Cardiac fibroblast (primary cell): ENCODE results near the gene CLDN3.

Experiments
- DNase-seq, 2 donors: peaks; one replicate each; pipeline versions ENCODE4 v3.0.0 to v3.0.0-alpha.2; 2010; ENCODE audit warnings: low read depth in 2 of 2
- H3K4me3 ChIP-seq, 2 donors: replicated peaks in 1 of 2; 1 replicate in 1 of 2; 2 replicates in 1 of 2; pipeline ENCODE4 v1.5.1; 2011; ENCODE audit warnings: low read depth in 2 of 2, low read length in 2 of 2, mild to moderate bottlenecking in 2 of 2, moderate library complexity in 1 of 2
- TF ChIP-seq, protein P1 (sequence below): IDR thresholded peaks from one replicate; pipeline ENCODE4 v1.5.1; 2011; ENCODE audit warnings: low read depth, mild to moderate bottlenecking, low read length, inconsistent platforms

CLDN3 gene

DNA sequence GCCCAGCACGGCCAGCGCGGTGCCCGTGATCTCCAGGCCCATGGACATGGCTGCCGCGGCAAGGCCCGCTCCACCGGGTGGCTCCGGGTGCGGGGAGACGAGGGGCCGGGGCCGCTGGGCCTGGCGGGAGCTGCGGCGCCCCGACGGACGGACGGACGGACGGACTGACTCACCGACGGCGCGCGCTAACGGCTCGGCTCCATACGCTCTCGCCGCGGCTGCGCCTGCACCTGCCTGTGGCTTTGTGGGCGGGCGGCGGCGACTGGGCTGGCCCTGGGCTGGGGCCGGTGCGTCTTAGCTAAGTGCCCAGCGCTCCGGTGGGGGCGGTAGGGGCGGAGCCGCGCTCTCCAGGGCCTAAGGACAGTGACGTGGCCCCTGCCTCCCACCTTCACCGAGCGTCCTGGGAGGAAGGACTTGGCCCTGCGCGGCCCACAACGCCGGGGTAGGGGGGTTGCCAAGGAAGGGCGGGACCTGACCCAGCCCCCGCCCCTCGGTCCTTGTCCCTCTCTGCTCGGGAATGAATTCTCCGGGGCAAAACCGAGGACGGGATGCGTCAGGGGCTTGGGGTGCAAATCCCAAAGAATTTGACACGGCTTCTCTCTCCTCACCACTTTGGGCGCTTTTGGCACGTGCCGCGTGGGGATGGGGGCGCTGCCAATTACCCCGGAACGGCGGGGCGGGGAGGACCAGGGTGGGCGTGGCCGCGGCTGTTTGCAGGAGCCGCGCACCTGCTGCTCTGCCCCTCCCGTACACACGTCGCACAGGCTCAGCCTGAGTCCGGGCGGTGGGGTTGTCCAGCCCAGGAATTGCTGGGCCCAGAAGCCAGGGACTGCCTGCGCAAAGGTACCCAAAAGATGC lies at the start of gene CLDN3:
Gene CLDN3, minus strand, starts transcription at position 269 of the 858 bp plus-strand sequence. Its CDS starts 221 bp downstream, at position 48.
- peak in 1 of 2 donors; percentile 6 for DNase-seq
- TF ChIP-seq, protein P1, sequence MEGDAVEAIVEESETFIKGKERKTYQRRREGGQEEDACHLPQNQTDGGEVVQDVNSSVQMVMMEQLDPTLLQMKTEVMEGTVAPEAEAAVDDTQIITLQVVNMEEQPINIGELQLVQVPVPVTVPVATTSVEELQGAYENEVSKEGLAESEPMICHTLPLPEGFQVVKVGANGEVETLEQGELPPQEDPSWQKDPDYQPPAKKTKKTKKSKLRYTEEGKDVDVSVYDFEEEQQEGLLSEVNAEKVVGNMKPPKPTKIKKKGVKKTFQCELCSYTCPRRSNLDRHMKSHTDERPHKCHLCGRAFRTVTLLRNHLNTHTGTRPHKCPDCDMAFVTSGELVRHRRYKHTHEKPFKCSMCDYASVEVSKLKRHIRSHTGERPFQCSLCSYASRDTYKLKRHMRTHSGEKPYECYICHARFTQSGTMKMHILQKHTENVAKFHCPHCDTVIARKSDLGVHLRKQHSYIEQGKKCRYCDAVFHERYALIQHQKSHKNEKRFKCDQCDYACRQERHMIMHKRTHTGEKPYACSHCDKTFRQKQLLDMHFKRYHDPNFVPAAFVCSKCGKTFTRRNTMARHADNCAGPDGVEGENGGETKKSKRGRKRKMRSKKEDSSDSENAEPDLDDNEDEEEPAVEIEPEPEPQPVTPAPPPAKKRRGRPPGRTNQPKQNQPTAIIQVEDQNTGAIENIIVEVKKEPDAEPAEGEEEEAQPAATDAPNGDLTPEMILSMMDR: no peak
- no peak within 1 kb of the TSS for H3K4me3 ChIP-seq

GRCh38 chr7:73817121-73817520 lies 47.1 kb upstream of the CLDN3 start:
- H3K4me3 ChIP-seq: no peak overlapping the region
- DNase-seq: no peak
- TF ChIP-seq, protein P1: no peak

DNA sequence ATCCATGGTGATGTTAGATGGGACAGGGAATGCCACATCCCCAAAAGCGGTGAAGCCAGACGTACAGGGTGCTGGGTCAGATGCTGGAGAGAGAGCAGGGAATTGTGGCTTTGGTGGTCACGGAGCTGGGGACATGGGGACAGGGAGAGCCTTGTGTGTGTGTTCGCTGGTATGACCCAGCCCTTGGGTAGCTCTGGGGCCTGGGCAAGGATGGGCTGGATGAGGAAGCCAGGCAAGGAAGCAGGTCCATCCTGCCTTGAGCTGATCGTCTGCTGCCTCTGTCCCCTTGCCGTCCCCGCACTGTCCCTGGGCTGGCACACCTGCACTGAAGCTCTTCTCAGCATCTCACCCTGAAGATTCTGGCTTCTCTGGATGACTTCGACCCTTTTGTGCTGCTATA lies 45.4 kb upstream of the CLDN3 start:
- no peak overlapping the region for H3K4me3 ChIP-seq
- TF ChIP-seq, protein P1: no peak
- no peak for DNase-seq

GRCh38 chr7:73812996-73813395 lies 42.9 kb upstream of the CLDN3 start:
- TF ChIP-seq, protein P1: no peak
- no peak overlapping the region for H3K4me3 ChIP-seq
- no peak for DNase-seq

DNA sequence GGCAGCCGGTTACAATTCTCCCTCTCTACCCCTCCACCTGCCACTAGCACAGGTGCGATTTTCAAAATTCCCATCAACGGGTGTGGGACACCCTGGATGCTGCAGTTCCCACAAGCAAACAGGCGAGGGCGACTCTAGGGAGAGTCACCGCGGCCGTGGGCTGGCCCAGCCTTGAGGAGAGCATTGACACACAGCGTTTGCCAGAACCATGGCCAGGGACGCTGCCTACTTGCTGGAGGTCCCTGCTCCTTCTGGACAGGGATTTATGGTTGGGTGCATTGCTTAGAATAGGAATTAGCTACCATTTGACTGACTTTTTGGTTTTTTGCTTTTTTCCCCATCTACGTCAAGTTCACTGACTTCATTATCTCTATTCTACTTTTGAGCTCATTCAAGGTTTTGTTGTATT lies 41.7 kb upstream of the CLDN3 start:
- TF ChIP-seq, protein P1: peak; percentile 94
- H3K4me3 ChIP-seq: no peak overlapping the region
- DNase-seq: peak; percentile 68 to 70

GRCh38 chr7:73810998-73811360 lies 40.9 kb upstream of the CLDN3 start:
- TF ChIP-seq, protein P1: no peak
- DNase-seq: no peak
- no peak overlapping the region for H3K4me3 ChIP-seq
